Gastroesophageal sphincter (tissue), 3 donors: ENCODE data around the gene MSANTD1.
"Not testable (repeated sequence)": the region's sequence is repeated elsewhere in the genome, so short reads cannot be mapped to it uniquely, and the experiment has no call there.

Source experiments
- CTCF ChIP-seq, 4 experiments: fragments of 200-600 bp in 2 of 4; fragments of 450-650 bp in 2 of 4; sonication (generic) in 1 of 4; IDR thresholded peaks; one replicate each; pipeline ENCODE4 v1.5.1; 2017 to 2019; ENCODE audit warnings: antibody characterized with exemption in 4 of 4, mild to moderate bottlenecking in 2 of 4, moderate library complexity in 2 of 4
- POLR2A ChIP-seq, 2 donors: fragments of 450-650 bp; IDR thresholded peaks; one replicate each; pipeline ENCODE4 v1.6.1; 2017; ENCODE audit warnings: antibody characterized with exemption in 2 of 2, mild to moderate bottlenecking in 2 of 2, moderate library complexity in 1 of 2
- POLR2AphosphoS5 ChIP-seq: sonication (generic); formaldehyde crosslinking; IDR thresholded peaks from one replicate; pipeline ENCODE4 v1.6.1; 2017; ENCODE audit warnings: antibody characterized with exemption

DNA sequence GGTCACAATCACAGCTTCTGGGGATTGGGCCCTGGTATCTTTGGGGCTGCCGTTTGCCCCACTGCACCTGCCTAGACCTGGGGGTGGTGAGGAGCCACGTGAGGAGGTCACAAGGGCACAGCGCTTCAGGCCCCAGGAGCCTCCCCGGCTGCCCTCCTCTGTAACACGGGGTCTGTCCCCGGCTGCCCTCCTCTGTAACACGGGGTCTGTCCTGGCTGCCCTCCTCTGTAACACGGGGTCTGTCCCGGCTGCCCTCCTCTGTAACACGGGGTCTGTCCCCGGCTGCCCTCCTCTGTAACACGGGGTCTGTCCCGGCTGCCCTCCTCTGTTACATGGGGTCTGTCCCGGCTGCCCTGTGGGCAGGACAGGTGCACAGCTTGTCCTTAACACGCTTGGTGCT lies 51.9 kb downstream of the MSANTD1 start:
- TF ChIP-seq CTCF (IDR thresholded peaks at IDR 0.05); POLR2AphosphoS5; POLR2A (IDR thresholded peaks at IDR 0.05): not testable (repeated sequence)
